Measurements from ENCODE around the gene MARK1. TPM values are rescaled to one million over a fixed set of nuclear protein-coding genes. Genes with fewer than 3 reads are reported as not detected.

Gene MARK1
- total and polyA plus RNA-seq, 7 donors, result 0.81 to 5.4 (median 2.6) TPM

DNA sequence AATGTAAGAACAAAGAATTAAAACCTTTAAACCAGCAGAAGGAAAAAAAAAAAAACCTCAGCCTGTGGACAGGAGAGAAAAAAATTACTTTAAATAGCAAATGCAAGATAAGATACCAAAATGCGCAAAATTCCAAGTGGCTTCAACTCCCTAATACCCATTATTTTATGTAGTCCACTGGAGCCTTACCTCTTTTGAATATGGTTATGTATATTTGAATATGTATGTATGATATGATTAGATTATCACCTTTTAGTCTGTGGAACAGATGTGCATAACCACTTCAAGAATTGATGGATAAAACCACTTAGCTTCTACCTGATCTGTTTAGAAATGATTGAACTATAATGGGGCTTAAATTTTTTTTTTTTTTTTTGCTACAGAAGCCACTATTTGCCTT, 109.8 kb downstream of the MARK1 start:
- intact Hi-C loops (cut with DNase I), result no loop called here
- H3K36me3 ChIP-seq (ENCODE audit: insufficient read depth in 1 of 2, low read depth in 1 of 2), result no peaks in the 10 kb centered on the region
- no peak overlapping the region for H3K27ac ChIP-seq
- 96 to 100% (median 99%) methylated on average over 1 of the region's 1 CpG for WGBS, 3 donors
- ATAC-seq, result no peak
- TF ChIP-seq, protein P1, sequence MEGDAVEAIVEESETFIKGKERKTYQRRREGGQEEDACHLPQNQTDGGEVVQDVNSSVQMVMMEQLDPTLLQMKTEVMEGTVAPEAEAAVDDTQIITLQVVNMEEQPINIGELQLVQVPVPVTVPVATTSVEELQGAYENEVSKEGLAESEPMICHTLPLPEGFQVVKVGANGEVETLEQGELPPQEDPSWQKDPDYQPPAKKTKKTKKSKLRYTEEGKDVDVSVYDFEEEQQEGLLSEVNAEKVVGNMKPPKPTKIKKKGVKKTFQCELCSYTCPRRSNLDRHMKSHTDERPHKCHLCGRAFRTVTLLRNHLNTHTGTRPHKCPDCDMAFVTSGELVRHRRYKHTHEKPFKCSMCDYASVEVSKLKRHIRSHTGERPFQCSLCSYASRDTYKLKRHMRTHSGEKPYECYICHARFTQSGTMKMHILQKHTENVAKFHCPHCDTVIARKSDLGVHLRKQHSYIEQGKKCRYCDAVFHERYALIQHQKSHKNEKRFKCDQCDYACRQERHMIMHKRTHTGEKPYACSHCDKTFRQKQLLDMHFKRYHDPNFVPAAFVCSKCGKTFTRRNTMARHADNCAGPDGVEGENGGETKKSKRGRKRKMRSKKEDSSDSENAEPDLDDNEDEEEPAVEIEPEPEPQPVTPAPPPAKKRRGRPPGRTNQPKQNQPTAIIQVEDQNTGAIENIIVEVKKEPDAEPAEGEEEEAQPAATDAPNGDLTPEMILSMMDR (IDR thresholded peaks at IDR 0.05), result no peak
- H3K4me1 ChIP-seq, result no peaks in the 10 kb centered on the region
- H3K9me3 ChIP-seq, result no peaks in the 10 kb centered on the region
- no peaks in the 10 kb centered on the region for H3K27me3 ChIP-seq (ENCODE audit: insufficient read depth in 3 of 3, low read length in 2 of 3)
- no peak overlapping the region for H3K4me3 ChIP-seq
- DNase-seq, result no peak

DNA sequence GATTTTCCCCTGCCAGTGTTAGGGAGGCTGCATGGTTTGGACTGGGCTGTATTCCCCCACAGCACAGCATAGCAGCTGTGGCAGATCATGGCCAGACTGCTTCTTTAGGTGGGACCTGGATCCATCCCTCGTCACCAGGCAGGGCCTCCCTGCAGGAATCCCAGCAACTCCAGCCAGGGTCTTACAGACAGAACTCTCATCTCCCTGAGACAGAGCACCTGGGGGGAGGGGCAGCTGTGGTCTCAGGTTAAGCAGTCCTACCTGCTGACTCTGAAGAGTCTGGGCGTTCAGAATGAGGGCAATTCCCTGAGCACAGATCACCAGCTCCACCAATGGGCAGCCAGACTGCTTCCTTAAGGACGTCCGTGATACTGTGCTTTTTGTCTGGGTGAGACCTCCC, 114.3 kb downstream of the MARK1 start:
- H3K27ac ChIP-seq, result no peak overlapping the region
- H3K4me1 ChIP-seq, result no peaks in the 10 kb centered on the region
- no peak overlapping the region for H3K4me3 ChIP-seq
- WGBS, 3 donors, result 89 to 93% (median 92%) methylated on average over 4 of the region's 4 CpGs
- intact Hi-C loops (cut with DNase I), result no loop called here
- no peaks in the 10 kb centered on the region for H3K27me3 ChIP-seq (ENCODE audit: insufficient read depth in 3 of 3, low read length in 2 of 3)
- H3K36me3 ChIP-seq (ENCODE audit: insufficient read depth in 1 of 2, low read depth in 1 of 2), result no peaks in the 10 kb centered on the region
- no peak for DNase-seq
- no peak for ATAC-seq
- H3K9me3 ChIP-seq, result peaks cover 4% of the 10 kb centered on the region
- TF ChIP-seq, protein P1 (IDR thresholded peaks at IDR 0.05), result no peak

DNA sequence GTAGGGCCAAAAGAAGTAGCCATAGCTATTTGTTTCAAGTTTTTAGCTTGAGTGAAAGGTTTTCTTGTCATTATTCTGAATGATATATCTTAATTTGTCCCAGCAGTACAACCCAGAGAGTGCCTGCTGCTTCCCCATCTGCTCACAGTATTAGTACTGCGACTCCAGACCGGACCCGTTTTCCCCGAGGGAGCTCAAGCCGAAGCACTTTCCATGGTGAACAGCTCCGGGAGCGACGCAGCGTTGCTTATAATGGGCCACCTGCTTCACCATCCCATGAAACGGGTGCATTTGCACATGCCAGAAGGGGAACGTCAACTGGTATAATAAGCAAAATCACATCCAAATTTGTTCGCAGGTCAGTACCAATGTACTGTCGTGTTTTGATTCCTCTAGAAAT, 125.1 kb downstream of the MARK1 start:
- Histone ChIP-seq H3K27me3 (ENCODE audit: insufficient read depth in 3 of 3, low read length in 2 of 3) (no peaks in the 10 kb centered on the region), H3K27ac (no peak overlapping the region), H3K36me3 (ENCODE audit: insufficient read depth in 1 of 2, low read depth in 1 of 2) (peaks cover 0 to 3% of the 10 kb centered on the region in 2 donors), H3K4me3 (no peak overlapping the region), H3K4me1 (no peaks in the 10 kb centered on the region), H3K9me3 (no peaks in the 10 kb centered on the region)
- TF ChIP-seq, protein P1 (IDR thresholded peaks at IDR 0.05), result no peak
- WGBS, 3 donors, result 86 to 89% (median 88%) methylated on average over 13 of the region's 13 CpGs
- no peak for DNase-seq
- no peak for ATAC-seq
- intact Hi-C loops (cut with DNase I), result no loop called here

DNA sequence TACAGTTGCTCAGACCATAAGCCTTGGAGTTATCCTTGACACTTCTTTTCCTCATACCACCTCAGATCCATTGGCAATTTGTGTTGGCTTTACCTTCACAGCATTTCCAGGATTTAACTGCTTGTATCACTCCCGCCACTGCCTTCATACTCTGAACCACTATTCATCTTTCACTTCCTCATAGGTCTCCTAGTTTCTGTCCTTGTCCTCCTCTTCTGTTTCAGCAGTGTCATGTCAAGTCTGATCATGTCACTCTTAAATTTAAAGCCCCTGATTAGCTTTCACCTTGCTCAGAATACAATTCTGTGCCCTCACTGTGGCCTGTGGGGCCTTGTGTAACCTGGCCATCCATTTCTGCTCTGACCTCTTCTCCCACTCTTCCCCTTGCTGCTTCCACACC, 127.6 kb downstream of the MARK1 start:
- peaks cover 0 to 3% of the 10 kb centered on the region in 2 donors for H3K36me3 ChIP-seq (ENCODE audit: insufficient read depth in 1 of 2, low read depth in 1 of 2)
- 83 to 100% (median 100%) methylated on average over 1 of the region's 1 CpG for WGBS, 3 donors

More for the DNA sequence above, 127.6 kb downstream of the MARK1 start:
- intact Hi-C loops (cut with DNase I), result no loop called here
- Histone ChIP-seq H3K27me3 (ENCODE audit: insufficient read depth in 3 of 3, low read length in 2 of 3) (no peaks in the 10 kb centered on the region), H3K4me1 (no peaks in the 10 kb centered on the region), H3K4me3 (no peak overlapping the region), H3K9me3 (no peaks in the 10 kb centered on the region), H3K27ac (no peak overlapping the region)
- ATAC-seq (no peak), DNase-seq (no peak)
- TF ChIP-seq, protein P1 (IDR thresholded peaks at IDR 0.05), result no peak

All from psoas muscle (tissue), 8 donors.